ENCODE measurements around the gene LIN7A.

LIN7A gene

DNA sequence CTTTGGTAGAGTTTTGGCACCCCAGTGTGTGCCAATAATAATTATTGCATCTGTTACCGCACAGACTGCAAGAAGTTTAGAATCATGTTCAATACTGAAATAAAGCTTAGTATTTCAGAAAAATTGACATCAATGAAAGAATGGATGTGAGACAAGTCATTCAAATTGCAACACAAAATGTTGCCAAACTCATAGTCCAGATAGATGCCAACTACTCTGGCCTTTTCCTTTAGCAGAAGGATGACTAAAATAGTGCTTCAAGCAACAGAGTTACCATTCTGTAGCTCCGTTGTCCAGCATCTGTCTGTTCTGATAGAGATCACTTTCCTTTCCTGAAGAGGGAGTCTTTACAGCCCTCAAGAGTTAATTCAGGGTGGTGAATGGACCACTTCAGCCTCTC lies 77.5 kb downstream of the LIN7A start:
- TF ChIP-seq, protein P1, sequence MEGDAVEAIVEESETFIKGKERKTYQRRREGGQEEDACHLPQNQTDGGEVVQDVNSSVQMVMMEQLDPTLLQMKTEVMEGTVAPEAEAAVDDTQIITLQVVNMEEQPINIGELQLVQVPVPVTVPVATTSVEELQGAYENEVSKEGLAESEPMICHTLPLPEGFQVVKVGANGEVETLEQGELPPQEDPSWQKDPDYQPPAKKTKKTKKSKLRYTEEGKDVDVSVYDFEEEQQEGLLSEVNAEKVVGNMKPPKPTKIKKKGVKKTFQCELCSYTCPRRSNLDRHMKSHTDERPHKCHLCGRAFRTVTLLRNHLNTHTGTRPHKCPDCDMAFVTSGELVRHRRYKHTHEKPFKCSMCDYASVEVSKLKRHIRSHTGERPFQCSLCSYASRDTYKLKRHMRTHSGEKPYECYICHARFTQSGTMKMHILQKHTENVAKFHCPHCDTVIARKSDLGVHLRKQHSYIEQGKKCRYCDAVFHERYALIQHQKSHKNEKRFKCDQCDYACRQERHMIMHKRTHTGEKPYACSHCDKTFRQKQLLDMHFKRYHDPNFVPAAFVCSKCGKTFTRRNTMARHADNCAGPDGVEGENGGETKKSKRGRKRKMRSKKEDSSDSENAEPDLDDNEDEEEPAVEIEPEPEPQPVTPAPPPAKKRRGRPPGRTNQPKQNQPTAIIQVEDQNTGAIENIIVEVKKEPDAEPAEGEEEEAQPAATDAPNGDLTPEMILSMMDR (IDR thresholded peaks at IDR 0.05; ENCODE audit: control extremely low read depth, extremely low read depth, low read depth, missing control alignments), result no peak
- DNase-seq (ENCODE audit: extremely low spot score), result no peak
- POLR2A ChIA-PET, result no interaction called here
- CTCF ChIA-PET, result interaction anchor here (1.4 to 1.8 kb wide), 3 partner anchors 11 to 23 kb away, joined by 3 to 5 read pairs (median 4); no protein-coding TSS in a partner anchor

DNA sequence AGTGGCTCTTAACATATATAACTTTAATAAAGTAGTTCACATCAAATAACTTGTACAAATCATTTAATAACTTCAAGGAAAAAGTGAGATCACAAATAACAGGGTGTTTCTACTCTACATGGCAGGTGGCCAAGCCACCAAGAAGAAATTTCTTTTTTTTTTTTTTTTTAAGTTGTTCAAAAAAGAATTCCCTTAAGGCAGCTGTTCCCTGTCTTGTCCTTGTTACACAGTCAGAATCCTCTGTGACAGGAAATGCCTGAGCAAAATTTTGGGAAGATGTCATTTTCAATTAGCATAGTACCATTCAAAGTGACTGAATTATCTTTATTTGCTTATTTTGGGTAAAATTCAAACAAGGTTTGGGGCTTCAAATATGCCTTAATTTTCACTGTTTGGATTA lies 79.4 kb downstream of the LIN7A start:
- ChIA-PET POLR2A (no interaction called here), CTCF (interaction anchor here (1.2 to 2.0 kb wide), 3 partner anchors 9 to 21 kb away, joined by 4 to 8 read pairs (median 4); no protein-coding TSS in a partner anchor)
- no peak for DNase-seq (ENCODE audit: extremely low spot score)
- TF ChIP-seq, protein P1 (IDR thresholded peaks at IDR 0.05; ENCODE audit: control extremely low read depth, extremely low read depth, low read depth, missing control alignments), result no peak

DNA sequence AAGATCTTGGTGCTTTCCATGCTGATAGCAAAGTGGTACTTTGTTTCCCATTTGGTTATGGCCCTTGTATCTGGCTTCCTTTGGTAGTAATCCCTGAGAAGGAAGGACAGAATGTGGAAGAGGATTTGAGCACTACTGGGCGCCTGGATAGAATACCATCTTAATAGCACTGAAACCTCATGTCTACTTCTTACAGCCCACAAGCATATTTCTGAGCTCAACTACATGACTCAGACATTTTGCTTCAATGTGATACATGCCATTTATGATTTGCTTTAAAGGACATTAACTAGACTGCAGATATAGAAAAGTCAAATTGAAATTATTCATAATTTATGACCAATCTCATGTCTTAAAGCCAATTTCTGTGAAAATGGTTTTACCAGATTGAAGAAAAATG lies 80.4 kb downstream of the LIN7A start:
- TF ChIP-seq, protein P1 (IDR thresholded peaks at IDR 0.05; ENCODE audit: control extremely low read depth, extremely low read depth, low read depth, missing control alignments), result no peak
- ChIA-PET CTCF (interaction anchor here (1.2 to 2.0 kb wide), 2 partner anchors 10 to 20 kb away, joined by 4 to 8 read pairs; no protein-coding TSS in a partner anchor), POLR2A (no interaction called here)
- no peak for DNase-seq (ENCODE audit: extremely low spot score)

DNA sequence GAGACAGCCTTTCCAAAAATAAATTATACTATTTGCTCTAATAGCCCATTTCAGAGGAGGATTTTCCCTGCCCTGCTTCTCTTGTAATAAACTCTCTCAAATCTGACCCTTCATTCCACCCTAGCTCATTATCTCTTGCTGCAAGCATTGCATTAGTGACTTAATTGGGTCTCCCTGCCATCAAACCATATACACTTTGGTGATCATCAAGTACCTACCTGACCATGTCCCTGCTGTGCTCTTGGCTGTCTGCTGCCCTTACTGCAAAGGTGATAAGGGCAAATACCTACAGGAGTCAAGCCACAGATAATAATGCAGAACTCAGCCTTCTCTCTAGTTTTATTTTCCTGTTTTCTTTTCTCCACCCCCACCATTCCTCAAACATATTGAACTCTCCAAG lies 88.4 kb downstream of the LIN7A start:
- CTCF ChIA-PET, result interaction anchor here (1.9 to 4.5 kb wide), 2 partner anchors 11 kb away, joined by 5 to 20 read pairs; no protein-coding TSS in a partner anchor

DNA sequence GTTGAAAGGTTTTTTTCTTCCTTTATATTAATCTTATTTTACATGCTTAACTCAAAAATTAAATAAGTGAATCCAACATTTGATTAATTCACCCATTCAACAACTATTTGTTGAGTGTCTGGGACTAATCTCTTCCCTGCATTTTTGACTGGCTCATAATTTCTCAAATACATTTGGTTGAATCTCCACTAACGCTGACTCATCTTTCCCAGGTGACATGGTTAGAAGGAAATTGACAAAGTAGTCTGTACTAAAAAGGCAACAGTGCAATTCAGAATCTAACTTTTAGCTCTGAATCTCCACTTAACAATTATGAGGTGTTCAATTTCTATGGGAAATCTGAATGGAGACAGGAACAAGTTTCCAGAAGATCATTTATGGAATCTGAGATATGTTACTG lies 88.9 kb downstream of the LIN7A start:
- TF ChIP-seq, protein P1 (IDR thresholded peaks at IDR 0.05; ENCODE audit: control extremely low read depth, extremely low read depth, low read depth, missing control alignments), result no peak
- POLR2A ChIA-PET, result no interaction called here
- CTCF ChIA-PET, result interaction anchor here (1.9 to 4.5 kb wide), 2 partner anchors 11 to 12 kb away, joined by 5 to 20 read pairs; no protein-coding TSS in a partner anchor
- no peak for DNase-seq (ENCODE audit: extremely low spot score)

More for the DNA sequence above, 88.4 kb downstream of the LIN7A start:
- no peak for DNase-seq (ENCODE audit: extremely low spot score)
- TF ChIP-seq, protein P1 (IDR thresholded peaks at IDR 0.05; ENCODE audit: control extremely low read depth, extremely low read depth, low read depth, missing control alignments), result no peak
- POLR2A ChIA-PET, result no interaction called here

DNA sequence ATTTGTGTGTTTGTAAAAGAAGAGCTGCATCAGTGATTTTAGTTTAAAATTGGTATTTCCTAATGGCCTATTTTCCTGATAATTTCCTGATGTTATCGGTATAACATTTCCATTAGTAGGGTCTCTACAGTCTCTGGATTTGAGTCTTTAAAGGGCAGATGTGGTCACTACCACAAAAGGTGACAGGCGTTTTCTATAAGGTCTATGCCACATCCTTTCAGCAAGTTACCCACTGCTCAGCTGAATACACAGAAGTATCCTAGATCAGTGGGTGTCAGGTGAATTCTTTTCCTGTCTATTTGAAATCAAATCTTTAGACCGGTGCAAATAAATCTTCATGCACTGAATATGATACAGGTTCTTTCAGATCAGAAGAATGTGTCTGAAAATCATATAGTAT lies 90.2 kb downstream of the LIN7A start:
- DNase-seq (ENCODE audit: extremely low spot score), result no peak
- TF ChIP-seq, protein P1 (IDR thresholded peaks at IDR 0.05; ENCODE audit: control extremely low read depth, extremely low read depth, low read depth, missing control alignments), result no peak
- POLR2A ChIA-PET, result no interaction called here
- CTCF ChIA-PET, result interaction anchor here (1.1 to 4.5 kb wide), 3 partner anchors 10 to 13 kb away, joined by 3 to 20 read pairs (median 5); no protein-coding TSS in a partner anchor
